CD4-positive, alpha-beta T cell treated with Interleukin-6 for 4 hours (primary cell): ENCODE measurements around the gene GREB1.

ENCODE experiments used
- DNase-seq: peaks from one replicate; pipeline ENCODE4 v3.0.0-alpha.2; 2020; ENCODE audit warnings: mixed read lengths

GREB1 gene, protein sequence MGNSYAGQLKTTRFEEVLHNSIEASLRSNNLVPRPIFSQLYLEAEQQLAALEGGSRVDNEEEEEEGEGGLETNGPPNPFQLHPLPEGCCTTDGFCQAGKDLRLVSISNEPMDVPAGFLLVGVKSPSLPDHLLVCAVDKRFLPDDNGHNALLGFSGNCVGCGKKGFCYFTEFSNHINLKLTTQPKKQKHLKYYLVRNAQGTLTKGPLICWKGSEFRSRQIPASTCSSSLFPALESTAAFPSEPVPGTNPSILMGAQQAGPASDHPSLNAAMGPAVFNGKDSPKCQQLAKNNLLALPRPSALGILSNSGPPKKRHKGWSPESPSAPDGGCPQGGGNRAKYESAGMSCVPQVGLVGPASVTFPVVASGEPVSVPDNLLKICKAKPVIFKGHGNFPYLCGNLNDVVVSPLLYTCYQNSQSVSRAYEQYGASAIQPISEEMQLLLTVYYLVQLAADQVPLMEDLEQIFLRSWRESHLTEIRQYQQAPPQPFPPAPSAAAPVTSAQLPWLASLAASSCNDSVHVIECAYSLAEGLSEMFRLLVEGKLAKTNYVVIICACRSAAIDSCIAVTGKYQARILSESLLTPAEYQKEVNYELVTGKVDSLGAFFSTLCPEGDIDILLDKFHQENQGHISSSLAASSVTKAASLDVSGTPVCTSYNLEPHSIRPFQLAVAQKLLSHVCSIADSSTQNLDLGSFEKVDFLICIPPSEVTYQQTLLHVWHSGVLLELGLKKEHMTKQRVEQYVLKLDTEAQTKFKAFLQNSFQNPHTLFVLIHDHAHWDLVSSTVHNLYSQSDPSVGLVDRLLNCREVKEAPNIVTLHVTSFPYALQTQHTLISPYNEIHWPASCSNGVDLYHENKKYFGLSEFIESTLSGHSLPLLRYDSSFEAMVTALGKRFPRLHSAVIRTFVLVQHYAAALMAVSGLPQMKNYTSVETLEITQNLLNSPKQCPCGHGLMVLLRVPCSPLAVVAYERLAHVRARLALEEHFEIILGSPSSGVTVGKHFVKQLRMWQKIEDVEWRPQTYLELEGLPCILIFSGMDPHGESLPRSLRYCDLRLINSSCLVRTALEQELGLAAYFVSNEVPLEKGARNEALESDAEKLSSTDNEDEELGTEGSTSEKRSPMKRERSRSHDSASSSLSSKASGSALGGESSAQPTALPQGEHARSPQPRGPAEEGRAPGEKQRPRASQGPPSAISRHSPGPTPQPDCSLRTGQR (N-terminal part only)

DNA sequence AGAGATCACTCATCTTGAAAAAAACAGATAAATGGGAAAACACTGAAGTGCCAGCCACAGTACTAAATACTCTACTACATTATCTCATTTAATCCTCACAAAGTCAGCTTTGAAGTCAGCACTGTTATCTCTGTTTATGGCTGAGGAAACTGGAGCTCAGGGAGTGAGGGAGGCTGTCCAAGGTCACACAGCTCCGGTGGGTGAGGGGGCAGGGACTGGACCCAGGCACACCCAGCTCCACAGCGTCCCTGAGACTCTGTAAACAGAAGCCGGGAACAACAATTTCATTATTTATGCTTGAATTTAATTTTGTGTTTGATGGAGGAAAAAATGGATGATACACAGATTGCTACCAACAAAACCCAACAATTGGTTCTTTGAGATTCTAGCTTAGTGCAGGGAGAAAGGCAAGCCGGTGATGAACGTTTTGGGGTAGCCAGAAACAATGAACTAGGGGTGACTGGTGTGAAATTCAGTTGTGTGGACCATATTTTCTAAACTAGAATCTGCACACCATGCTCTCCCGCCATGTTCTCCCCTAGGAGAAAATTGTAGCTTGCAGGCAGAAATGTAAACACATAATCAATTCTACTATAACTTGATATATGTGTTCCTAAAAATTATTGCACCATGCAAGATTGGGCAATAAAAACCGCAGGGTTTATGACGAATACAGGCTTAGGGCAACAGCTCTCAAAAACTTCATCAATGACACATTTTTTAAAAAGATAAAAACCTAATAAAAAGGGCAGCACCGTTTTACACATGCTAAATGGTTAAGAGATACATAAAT, at the start of gene GREB1:
Gene GREB1, plus strand, starts transcription at position 768 of the 793 bp plus-strand sequence. CDS start 22,570 bp downstream, outside the sequence.
- no peak for DNase-seq

DNA sequence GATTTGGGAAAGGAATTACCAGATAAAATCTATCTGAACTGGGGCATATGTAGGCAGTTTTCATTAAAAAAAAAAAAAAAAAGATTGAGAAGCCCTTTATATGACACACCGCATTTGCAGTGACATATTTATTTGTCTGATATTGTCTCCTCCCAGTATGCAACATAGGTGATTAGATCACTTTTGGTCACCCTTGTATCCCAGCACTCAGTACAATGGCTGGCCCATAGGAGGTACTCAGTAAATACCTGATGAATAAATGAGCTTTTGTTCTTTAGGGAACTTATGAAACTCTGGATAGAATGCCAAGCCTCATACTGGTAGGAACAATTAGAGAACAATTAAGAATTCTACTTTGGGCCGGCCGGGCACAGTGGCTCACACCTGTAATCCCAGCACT, 45.0 kb upstream of the GREB1 start:
- DNase-seq: no peak

DNA sequence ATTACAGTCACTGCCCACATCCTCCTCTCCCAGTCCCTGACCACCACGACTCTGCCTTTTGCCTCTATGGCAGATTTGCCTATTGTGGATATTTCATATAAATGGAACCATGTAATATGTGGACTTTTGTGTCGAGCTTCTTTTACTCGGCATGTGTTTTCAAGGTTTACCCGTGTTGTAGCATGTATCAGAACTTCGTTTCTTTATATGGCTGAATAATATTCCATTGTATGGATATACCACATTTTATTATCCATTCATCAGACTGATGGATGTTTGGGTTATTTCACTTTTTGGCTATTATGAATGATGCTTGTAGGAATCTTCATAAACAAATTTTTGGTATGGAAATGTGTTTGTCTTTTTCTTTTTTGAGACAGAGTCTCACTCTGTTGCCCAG, 43.7 kb upstream of the GREB1 start:
- DNase-seq: no peak

DNA sequence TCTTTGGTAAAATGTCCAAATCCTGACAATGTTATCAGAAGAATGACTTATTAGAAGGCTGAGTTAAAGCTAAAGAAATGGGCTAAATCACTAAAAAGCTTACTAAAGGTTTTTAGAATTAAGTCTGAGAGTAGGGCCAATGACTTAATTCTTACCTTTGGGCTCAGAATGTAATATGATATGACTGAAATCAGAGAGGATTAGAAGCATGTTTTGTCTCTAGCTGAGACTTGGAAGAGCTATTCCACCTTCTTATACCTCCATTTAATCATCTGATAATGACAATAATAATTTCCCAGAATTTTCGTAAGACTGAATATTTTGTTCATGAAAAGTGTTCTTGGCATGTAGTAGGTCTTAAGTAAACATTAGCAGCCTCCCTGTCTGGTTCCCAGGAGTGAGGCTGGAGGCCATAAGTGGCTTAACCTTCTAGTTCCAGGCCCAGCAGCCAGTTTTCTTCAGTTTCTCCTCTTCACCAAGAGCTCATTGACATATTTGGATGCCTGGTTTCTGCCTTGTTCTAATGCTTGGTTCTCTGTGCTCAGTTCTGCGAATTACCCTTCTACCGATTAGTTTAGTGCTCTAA, 42.4 kb upstream of the GREB1 start:
- DNase-seq: no peak

DNA sequence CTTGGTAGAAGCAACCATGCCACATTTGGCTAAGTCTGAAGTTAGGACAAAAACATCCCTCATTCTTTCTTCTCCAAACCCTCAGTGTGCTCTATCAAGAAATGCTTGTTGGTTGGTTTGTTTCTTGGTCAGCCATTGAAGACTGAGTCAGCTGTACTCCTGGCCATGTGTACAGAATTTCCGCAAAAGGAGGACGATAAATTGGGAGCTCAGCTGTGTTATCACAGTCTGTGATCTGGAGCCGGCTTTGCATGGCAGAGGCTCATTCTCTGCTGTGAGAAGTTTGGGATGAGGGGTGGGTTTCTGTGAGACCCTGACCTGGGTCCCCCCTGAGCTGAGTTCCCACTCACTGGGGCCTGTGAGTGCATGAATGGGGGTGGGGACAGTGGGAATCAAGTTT, 41.6 kb upstream of the GREB1 start:
- DNase-seq: no peak

DNA sequence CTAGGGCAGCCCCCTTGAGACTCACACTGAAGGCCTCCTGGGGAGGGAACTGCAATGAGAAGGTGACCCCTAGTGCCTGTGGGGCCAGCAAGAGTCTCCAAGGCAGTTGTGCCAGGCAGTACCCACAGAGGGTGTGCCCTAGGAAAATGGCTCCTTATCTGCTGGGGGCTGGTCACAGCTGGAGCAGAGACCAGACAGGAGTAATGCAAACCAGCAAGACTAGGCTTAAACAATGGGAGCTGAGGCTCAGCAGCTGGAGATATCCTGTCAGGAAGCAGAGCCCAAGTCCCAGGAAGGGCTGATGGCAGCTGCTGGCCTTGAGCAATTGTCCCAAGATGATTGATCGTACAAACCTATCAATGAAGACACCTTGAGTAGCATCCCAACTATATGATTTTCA, 41.1 kb upstream of the GREB1 start:
- DNase-seq: no peak

DNA sequence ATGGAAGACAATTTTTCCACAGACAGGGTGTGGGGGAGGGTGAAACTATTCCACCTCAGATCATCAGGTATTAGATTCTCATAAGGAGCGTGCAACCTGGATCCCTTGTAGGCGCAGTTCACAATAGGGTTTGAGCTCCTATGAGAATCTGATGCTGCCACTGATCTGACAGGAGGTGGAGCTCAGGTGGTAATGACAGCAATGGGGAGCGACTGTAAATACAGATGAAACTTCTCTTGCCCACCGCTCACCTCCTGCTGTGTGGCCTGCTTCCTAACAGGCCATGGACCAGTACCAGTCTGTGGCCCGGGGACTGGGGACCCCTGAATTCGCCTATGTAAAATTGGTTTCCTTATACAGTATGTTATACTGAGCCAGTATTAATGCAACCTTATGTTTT, 40.6 kb upstream of the GREB1 start:
- DNase-seq: no peak

DNA sequence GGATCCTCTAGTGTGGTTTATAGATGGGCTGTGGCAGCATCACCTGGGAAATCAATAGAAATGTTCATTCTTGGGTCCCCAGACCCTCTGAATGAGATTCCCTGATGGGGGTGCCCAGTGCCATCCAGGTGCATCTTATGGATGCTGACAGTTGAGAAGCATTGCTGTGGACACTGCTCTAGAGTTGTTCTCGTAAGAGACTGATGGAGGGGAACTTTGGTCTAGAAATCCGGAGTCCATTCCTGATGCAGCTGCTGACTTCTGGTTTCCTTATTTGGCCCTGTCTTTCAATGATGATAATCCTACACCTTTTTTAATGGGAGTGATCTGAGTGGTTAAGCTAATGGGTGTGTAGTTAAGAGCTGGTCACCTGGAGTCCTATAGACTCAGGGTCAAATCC, 39.5 kb upstream of the GREB1 start:
- no peak for DNase-seq

DNA sequence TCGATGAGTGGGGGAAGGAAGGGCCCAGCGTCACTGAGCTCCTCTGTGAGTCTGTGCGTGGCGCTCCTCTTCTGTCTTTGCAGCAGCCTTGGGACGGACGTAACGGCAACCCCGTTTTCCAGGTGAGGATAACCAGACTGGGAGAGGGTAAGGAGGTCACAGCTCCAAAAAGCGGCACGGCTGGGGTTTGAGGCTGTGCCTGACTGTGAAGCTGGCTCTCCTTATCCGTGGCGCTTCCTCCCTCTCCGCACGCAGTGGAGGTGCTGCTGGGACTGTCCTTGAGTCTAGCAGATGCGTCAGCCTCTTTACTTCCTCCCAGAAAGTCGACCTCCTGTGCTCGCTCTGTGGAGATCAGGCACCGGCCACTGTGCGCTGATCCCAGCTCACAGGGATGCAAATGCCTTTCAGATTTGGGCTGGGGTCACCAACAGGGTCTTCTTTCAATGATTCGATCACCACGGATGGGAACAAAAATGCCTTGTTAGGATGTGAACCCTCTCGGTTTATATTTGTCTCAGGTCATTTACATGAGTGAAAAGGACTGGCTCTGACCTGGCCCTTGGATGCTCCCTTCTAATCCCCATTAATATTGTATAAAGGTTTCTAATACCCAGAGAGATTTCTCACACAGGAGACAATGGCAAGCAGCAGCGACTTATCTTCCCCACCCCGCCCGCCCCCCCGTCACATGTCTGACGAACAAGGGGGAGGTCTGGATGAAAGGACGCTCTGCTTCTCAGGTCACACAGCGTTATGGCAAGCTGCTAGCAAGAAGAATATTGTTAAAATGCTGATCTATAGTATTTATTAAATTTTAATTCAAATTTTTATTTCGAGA, 37.8 kb upstream of the GREB1 start:
- DNase-seq: no peak

DNA sequence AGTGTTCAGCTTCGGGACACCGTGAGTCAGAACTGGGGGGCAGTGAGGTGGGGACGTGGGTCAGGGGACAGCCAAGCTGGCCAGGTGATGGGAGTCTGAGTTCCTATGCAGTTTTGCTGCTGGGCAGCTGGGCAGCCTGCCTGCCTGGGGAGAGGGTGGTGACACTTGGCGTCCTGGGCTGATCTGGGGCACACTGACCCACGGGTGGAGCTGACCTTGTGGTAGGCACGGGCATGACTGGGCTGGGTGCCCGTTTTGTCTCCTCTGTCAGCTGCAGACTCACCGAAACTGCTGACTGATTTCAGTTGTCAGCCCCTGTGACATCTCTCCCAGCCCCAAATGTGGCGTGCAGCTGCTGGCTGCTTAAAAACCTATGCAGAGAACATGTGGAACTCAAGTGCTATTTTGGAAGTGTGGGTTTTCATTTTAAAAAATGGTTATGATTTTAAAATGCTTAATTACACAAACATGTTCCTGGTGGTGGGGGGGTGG, 35.3 kb upstream of the GREB1 start:
- DNase-seq: no peak

DNA sequence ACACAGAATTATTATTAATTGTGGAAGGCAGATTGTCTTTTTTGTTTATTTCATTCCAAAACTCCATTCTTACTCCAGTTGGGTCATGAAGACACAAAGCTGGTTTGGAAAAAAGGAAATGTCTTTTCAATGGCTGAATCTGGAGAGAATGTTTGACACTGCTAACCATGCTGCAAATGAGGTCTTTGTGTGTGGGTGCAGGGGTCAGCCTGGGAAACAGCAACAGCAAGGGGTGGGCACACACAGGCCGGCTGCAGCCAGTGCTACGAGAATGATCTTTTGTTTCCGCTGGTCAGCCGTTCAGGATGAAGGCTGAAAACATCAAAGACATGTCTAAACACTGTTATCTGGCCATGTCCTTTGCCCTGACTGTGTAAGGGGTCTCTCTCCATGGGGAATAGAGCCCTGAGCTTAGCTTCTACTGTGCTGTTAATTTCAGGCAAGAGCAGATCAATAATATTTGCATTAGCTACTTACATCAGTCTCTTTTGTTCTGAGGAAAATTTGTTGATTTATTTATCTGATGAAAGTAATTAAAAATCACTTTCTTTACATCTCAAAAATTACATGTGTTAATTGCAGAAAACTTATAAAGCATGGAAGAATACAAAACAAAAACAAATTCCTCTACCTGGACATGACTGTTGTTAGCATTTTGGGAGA, 34.6 kb upstream of the GREB1 start:
- no peak for DNase-seq

DNA sequence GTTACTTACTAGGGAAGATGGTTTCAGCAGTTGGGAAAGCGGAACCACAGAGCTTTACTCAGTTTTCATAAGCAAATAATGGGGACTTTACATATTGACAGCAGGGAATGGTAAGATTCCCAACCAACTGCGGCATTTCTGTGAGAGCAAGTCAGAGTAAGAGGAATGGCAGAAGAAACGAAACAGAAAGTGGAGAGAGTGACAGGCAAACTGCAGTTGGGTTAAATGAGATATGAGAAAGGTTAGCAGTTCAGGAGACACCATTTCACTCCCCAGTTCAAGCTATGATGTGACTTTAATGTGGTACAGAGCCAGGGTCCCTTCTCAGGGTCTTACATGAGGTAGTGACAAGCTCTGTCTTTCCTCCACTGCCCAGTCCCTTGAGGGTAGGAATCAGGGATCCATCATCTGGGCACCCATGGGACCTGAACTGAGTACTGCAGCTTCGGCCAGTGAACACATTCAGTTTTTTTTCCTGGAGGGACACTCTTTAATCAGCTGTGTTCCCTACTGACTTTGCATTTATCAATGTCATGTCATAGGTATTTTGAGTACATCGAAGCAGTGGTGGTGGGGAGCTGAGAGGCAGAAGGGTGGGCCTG, 33.0 kb upstream of the GREB1 start:
- DNase-seq: no peak

DNA sequence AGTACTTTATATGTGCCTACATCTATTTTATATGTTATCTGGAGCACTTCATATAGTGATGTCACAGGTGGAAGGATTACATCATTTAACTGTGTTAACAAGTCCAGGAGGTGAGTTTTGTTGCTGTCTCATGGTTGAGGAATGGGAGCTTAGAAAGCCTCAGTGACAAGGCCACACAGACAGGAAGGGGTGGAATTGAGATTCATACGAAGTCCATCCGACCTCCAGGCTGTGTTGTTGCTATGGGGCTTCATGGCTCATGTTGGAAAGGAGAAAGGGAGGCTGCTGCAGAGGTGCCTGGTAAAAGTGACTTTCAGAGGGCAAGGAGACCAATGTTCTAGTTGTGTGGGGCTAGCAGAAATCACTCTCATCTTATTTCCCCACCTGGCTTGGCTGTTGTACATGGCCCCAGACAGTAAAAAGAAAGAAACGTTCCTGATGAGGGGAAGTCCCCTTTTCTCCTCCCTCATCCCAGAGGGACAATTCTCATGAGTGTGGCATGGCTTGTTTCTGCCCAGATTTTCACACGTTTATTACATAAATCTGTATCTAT, 31.0 kb upstream of the GREB1 start:
- no peak for DNase-seq

DNA sequence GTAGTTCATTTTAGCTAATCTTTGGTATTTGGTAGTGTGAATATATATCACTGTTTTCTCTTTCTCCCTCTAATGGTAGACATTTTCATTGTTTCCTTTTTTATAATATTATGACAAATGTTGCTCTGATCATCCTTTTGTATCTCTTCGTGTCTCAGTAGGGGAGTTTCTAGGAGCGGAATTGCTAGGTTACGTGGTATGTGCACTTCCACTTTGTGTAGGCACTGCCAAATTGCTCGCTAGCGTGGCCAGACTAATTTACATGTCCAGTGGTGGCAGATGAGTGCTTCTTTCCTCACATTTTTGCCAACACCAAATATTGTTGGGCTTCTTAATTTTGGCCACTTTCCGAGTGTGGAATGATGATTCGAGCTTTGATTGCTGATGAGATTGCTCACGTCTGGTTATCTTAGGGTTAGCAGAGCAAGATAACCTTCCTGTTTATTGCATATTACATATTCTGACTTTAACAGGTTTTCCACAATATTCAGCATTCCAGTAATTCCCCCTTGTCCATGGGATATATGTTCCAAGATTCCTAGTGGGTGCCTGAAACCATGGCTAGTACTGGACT, 30.4 kb upstream of the GREB1 start:
- DNase-seq: no peak

DNA sequence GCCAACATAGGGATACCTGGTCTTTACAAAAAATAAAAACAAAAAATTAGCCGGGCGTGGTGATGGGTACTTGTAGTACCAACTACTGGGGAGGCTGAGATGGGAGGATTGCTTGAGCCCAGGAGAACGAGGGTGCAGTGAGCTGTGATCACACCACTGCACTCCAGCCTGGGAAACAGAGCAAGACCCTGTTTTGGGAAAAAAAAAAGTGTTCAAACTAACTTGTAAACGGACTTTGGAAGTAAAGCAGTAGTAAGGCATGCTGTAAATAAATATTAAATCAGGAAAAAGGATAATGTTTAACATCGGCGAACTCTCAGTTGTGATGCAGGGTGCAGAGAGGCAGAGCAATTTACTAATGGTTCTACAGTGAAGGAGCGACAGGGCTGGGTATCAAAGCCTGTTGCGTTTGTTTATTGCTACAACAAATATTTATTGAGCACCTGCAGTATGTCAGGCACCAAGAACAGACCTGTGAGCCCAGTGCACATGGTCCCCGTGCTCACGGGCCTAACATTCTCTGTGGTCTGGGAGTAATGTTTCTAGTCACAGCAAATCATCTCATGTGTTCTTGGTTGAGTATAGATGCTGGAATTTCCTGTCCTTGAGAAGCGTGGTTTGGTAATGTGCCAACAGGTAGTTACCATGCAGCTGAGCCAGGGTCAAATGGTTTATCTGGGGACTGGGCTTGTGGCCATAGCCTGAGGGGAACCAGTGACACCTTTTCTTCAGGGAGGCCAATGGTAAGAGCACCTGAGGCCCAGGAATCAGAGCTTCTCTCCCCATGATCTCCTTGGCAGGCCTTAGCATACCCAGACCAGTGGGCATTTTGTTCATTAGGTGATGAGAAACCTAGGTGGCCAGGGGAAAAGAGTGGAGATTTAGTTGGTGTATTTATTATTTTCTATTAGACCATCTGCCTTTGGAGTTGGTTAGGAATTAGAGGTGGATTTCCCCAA, 27.9 kb upstream of the GREB1 start:
- DNase-seq: no peak

DNA sequence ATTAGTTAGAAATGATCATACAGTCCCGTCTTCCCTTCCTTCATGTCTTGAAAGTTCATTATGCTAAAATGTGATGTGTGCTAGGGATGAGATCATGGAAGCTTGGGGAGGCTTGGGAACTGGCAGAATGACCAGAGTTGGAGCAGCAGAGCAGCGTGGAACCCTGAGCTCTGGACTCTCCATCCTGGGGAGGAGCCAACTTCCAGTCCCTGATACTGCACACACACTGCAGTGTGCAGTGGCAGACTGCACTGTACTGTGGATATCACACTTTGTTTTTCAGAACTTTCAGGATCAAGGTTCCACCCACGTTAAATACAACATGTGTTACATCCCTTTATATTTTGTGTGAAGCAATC, 27.3 kb upstream of the GREB1 start:
- DNase-seq: no peak

DNA sequence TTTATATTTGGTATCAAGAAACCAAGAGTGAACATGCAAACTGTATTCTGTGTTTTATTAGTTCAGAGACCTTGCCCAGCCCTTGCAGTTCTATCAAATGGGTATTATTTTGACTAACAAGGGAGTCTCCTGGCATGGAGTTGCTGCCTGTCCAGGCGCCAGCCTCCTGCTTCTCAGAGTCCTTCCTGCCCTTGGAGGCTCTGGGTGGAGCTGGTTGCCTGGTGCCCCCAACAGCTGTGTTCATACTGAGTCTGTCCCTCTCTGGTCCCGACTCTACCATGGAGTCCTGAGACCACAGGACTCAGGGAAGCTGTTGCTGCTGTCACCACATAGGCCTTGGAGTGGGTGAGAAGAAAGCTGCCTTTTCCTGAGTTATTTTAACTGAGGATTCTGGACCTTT, 26.3 kb upstream of the GREB1 start:
- DNase-seq: no peak

DNA sequence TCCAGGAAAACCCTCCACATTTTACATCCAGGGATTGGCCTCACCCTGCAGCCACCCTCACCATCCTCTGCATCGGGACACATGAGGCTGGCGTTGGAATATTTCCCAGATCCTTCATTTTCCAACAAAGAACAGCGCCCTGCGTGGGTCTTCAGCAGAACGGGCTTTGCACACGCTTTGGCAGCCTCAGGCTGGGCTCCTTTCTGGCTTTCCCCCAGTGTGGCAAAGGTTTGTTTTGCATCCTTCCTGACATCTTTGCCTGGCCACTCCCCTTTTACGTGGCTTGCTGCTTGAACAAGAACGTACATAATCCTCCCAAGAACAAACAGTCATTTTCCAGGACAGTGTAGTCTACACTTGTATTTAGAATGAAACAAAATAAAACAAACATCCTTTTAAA, 25.6 kb upstream of the GREB1 start:
- no peak for DNase-seq
